H1 (cell line): ENCODE results near the gene RMND5A. TPM values are rescaled to one million over a fixed set of nuclear protein-coding genes. Genes with fewer than 3 reads are reported as not detected.

Source experiments
- CTCF ChIA-PET: fragments of 300-600 bp; sonication (Branson Sonifier 250); formaldehyde crosslinking; loops from one replicate; lab custom pipeline; 2021; ENCODE audit not compliant: partially characterized antibody; lab: Charles Lee
- POLR2A ChIA-PET: fragments of 300-600 bp; sonication (Branson Sonifier 250); formaldehyde crosslinking; loops from one replicate; lab custom pipeline; 2021; ENCODE audit warnings: inconsistent platforms; ENCODE audit not compliant: partially characterized antibody; lab: Charles Lee
- DNase-seq, 2 experiments: peaks; one replicate each; pipeline versions ENCODE4 v3.0.0 to v3.0.0-alpha.2; 2010 to 2022; ENCODE audit warnings: low spot score in 2 of 2, low read depth in 1 of 2, mixed read lengths in 1 of 2
- FAIRE-seq: peaks from 2 replicates; lab custom pipeline; 2011; peaks lifted over from hg19 to GRCh38; lab: Jason Lieb, UNC
- H2AFZ ChIP-seq: 2 replicates; pipeline ENCODE4 v1.8.1; 2012; ENCODE audit warnings: low read length, inconsistent platforms
- H2AK5ac ChIP-seq: 2 replicates; pipeline ENCODE4 v1.6.1; 2013; ENCODE audit warnings: low read depth, low read length
- H2BK120ac ChIP-seq: replicated peaks from 2 replicates; pipeline ENCODE3; 2013; ENCODE audit warnings: low read depth, low read length, inconsistent platforms
- H2BK12ac ChIP-seq: 2 replicates; pipeline ENCODE4 v1.6.1; 2013; ENCODE audit warnings: low read depth, low read length
- H2BK15ac ChIP-seq: 2 replicates; pipeline ENCODE4 v1.6.1; 2013; ENCODE audit warnings: low read length
- H2BK20ac ChIP-seq: 2 replicates; pipeline ENCODE4 v1.6.1; 2013; ENCODE audit warnings: low read length
- H2BK5ac ChIP-seq: 2 replicates; pipeline ENCODE4 v1.6.1; 2013; ENCODE audit warnings: low read depth, low read length
- H3K14ac ChIP-seq: 2 replicates; pipeline ENCODE4 v1.6.1; 2013; ENCODE audit warnings: inconsistent platforms; ENCODE audit not compliant: insufficient read length
- H3K18ac ChIP-seq: 2 replicates; pipeline ENCODE4 v1.6.1; 2013; ENCODE audit warnings: low read length; ENCODE audit errors: extremely low read depth
- H3K23ac ChIP-seq: 2 replicates; pipeline ENCODE4 v1.6.1; 2013; ENCODE audit warnings: inconsistent platforms; ENCODE audit not compliant: insufficient read length
- H3K23me2 ChIP-seq: 2 replicates; pipeline ENCODE4 v1.6.1; 2013; ENCODE audit warnings: low read depth, low read length
- H3K27ac ChIP-seq: 2 replicates; pipeline ENCODE4 v1.6.1; 2011; ENCODE audit warnings: low read depth, low read length, inconsistent platforms
- H3K27me3 ChIP-seq, 4 experiments: replicated peaks in 1 of 4; 1 replicate in 1 of 4; 2 replicates in 3 of 4; pipeline versions ENCODE4 v1.6.1 to v1.8.1; 2011 to 2013; ENCODE audit warnings: low read length in 3 of 4, mild to moderate bottlenecking in 3 of 4, inconsistent platforms in 2 of 4, mixed read lengths in 2 of 4, moderate library complexity in 1 of 4; ENCODE audit not compliant: control insufficient read depth in 3 of 4, insufficient read depth in 3 of 4; ENCODE audit errors: extremely low read depth in 1 of 4
- H3K36me3 ChIP-seq, 4 experiments: 2 replicates each; pipeline versions ENCODE4 v1.6.1 to v1.8.1; 2011 to 2013; ENCODE audit warnings: mild to moderate bottlenecking in 4 of 4, low read length in 3 of 4, moderate library complexity in 2 of 4, control low read depth in 1 of 4, inconsistent platforms in 1 of 4; ENCODE audit not compliant: insufficient read depth in 4 of 4, control insufficient read depth in 2 of 4
- H3K4ac ChIP-seq: replicated peaks from 2 replicates; pipeline ENCODE3; 2013; ENCODE audit warnings: low read length, low read depth, mixed read lengths, inconsistent platforms; ENCODE audit not compliant: insufficient read length
- H3K4me1 ChIP-seq, 4 experiments: replicated peaks in 1 of 4; 1 replicate in 1 of 4; 2 replicates in 3 of 4; pipeline versions ENCODE4 v1.6.1 to v1.8.1; 2011 to 2013; ENCODE audit warnings: low read length in 3 of 4, inconsistent platforms in 2 of 4, mixed read lengths in 1 of 4; ENCODE audit not compliant: insufficient read depth in 4 of 4, control insufficient read depth in 3 of 4
- H3K4me2 ChIP-seq, 2 experiments: 2 replicates each; pipeline versions ENCODE4 v1.6.1 to v1.8.1; 2011 to 2013; ENCODE audit warnings: low read depth in 2 of 2, low read length in 2 of 2, control low read depth in 1 of 2, inconsistent platforms in 1 of 2, mild to moderate bottlenecking in 1 of 2; ENCODE audit not compliant: insufficient read depth in 1 of 2
- H3K4me3 ChIP-seq, 4 experiments: fragments of 200-600, 300-600 bp in 1 of 4; sonication (generic), shearing (Covaris generic), sonication (Bioruptor Twin) in 1 of 4; 2 replicates each; pipeline versions ENCODE4 v1.5.1 to v1.8.1; 2011 to 2016; ENCODE audit warnings: low read length in 4 of 4, low read depth in 3 of 4, control low read depth in 2 of 4, inconsistent platforms in 2 of 4, mild to moderate bottlenecking in 2 of 4, mixed read lengths in 1 of 4, moderate library complexity in 1 of 4; ENCODE audit not compliant: insufficient read depth in 2 of 4; ENCODE audit errors: extremely low read depth in 1 of 4
- H3K56ac ChIP-seq: replicated peaks from 2 replicates; pipeline ENCODE3; 2013; ENCODE audit warnings: low read depth, mild to moderate bottlenecking, mixed read lengths, low read length, inconsistent platforms; ENCODE audit not compliant: insufficient read length
- H3K79me1 ChIP-seq: 2 replicates; pipeline ENCODE4 v1.6.1; 2013; ENCODE audit warnings: low read depth, low read length, control low read depth
- H3K79me2 ChIP-seq, 2 experiments: 2 replicates each; pipeline versions ENCODE4 v1.6.1 to v1.8.1; 2012 to 2013; ENCODE audit warnings: low read length in 2 of 2, mild to moderate bottlenecking in 2 of 2, inconsistent platforms in 1 of 2; ENCODE audit not compliant: insufficient read depth in 2 of 2, control insufficient read depth in 1 of 2
- H3K9ac ChIP-seq, 4 experiments: replicated peaks in 1 of 4; 1 replicate in 1 of 4; 2 replicates in 3 of 4; pipeline versions ENCODE4 v1.6.1 to v1.8.1; 2011 to 2013; ENCODE audit warnings: low read depth in 3 of 4, low read length in 3 of 4, control low read depth in 2 of 4, mild to moderate bottlenecking in 2 of 4, moderate library complexity in 2 of 4, inconsistent platforms in 1 of 4; ENCODE audit errors: extremely low read depth in 1 of 4
- H3K9me3 ChIP-seq, 2 experiments: 2 replicates each; pipeline versions ENCODE4 v1.6.1 to v1.8.1; 2012 to 2013; ENCODE audit warnings: mild to moderate bottlenecking in 2 of 2, moderate library complexity in 2 of 2, control low read depth in 1 of 2, inconsistent platforms in 1 of 2, low read depth in 1 of 2, low read length in 1 of 2, mixed read lengths in 1 of 2; ENCODE audit not compliant: insufficient read depth in 2 of 2
- H4K20me1 ChIP-seq, 2 experiments: replicated peaks in 1 of 2; 2 replicates each; pipeline versions ENCODE3 to v1.8.1; 2011 to 2013; ENCODE audit warnings: inconsistent platforms in 2 of 2, low read length in 2 of 2, mild to moderate bottlenecking in 1 of 2; ENCODE audit not compliant: insufficient read depth in 2 of 2, control insufficient read depth in 1 of 2
- H4K5ac ChIP-seq: 2 replicates; pipeline ENCODE4 v1.6.1; 2013; ENCODE audit warnings: low read length, low read depth, mixed read lengths, inconsistent platforms; ENCODE audit not compliant: insufficient read length
- H4K8ac ChIP-seq: 2 replicates; pipeline ENCODE4 v1.8.0; 2013; ENCODE audit warnings: mild to moderate bottlenecking, moderate library complexity, low read length, inconsistent platforms; ENCODE audit not compliant: insufficient read depth; ENCODE audit errors: extremely low read depth
- H4K91ac ChIP-seq: replicated peaks from 2 replicates; pipeline ENCODE3; 2013; ENCODE audit warnings: low read length, mixed read lengths, inconsistent platforms; ENCODE audit not compliant: insufficient read length
- ASH2L ChIP-seq: fragments of 200-600, 300-600 bp; sonication (generic); IDR thresholded peaks from one replicate; pipeline ENCODE4 v1.7.1; 2017; ENCODE audit warnings: low read length
- EP300 ChIP-seq, 2 experiments: IDR thresholded peaks; 1 replicate in 1 of 2; 2 replicates in 1 of 2; pipeline ENCODE4 v1.6.1; 2011 to 2012; ENCODE audit warnings: low read depth in 2 of 2, low read length in 2 of 2, mild to moderate bottlenecking in 2 of 2, borderline replicate concordance in 1 of 2, inconsistent platforms in 1 of 2, moderate library complexity in 1 of 2
- JUN ChIP-seq: IDR thresholded peaks from 2 replicates; pipeline ENCODE4 v1.6.1; 2011; ENCODE audit warnings: low read depth, mild to moderate bottlenecking, improper control_type of control experiment, low read length
- KDM1A ChIP-seq: fragments of 200-600, 300-600 bp; sonication (generic); IDR thresholded peaks from 2 replicates; pipeline ENCODE4 v1.7.1; 2016; ENCODE audit warnings: mild to moderate bottlenecking, low read length, borderline replicate concordance
- NANOG ChIP-seq: IDR thresholded peaks from 2 replicates; pipeline ENCODE4 v1.6.1; 2011; ENCODE audit warnings: low read length, low read depth, mild to moderate bottlenecking, inconsistent platforms; ENCODE audit not compliant: insufficient read depth, poor library complexity, severe bottlenecking
- POU5F1 ChIP-seq: IDR thresholded peaks from 2 replicates; pipeline ENCODE4 v1.6.1; 2011; ENCODE audit warnings: low read depth, mild to moderate bottlenecking, low read length, moderate library complexity
- RNF2 ChIP-seq: fragments of 200-900, 300-1000 bp; sonication (generic); IDR thresholded peaks from 2 replicates; pipeline ENCODE4 v1.7.1; 2016; ENCODE audit warnings: borderline replicate concordance, low read depth, mild to moderate bottlenecking, antibody characterized with exemption, low read length; ENCODE audit not compliant: poor library complexity, severe bottlenecking; ENCODE audit errors: missing control alignments
- RXRA ChIP-seq: IDR thresholded peaks from 2 replicates; pipeline ENCODE4 v1.6.1; 2011; ENCODE audit warnings: low read depth, mild to moderate bottlenecking, low read length, moderate library complexity; ENCODE audit not compliant: insufficient read depth
- SP2 ChIP-seq: IDR thresholded peaks from 2 replicates; pipeline ENCODE4 v1.6.1; 2012; ENCODE audit warnings: mild to moderate bottlenecking, low read length, inconsistent platforms
- SP4 ChIP-seq: IDR thresholded peaks from 2 replicates; pipeline ENCODE4 v1.6.1; 2012; ENCODE audit warnings: low read length, inconsistent platforms
- TBP ChIP-seq: IDR thresholded peaks from 2 replicates; pipeline ENCODE4 v1.6.1; 2011; ENCODE audit warnings: low read depth, low read length, improper control_type of control experiment
- YY1 ChIP-seq: IDR thresholded peaks from 2 replicates; pipeline ENCODE4 v1.6.1; 2011; ENCODE audit warnings: low read depth, mild to moderate bottlenecking, low read length
- WGBS, 2 experiments: shearing (Covaris generic) in 1 of 2; methylation state at CpG; one replicate each; pipeline versions ENCODE4 v1.1.6 to v1.1.7; 2013 to 2015; ENCODE audit warnings: low lambda C conversion rate in 2 of 2, mixed read lengths in 2 of 2, inconsistent platforms in 1 of 2, low coverage in 1 of 2, missing lambda C conversion rate in 1 of 2; ENCODE audit not compliant: insufficient replicate concordance in 2 of 2, insufficient coverage in 1 of 2, insufficient read length in 1 of 2; ENCODE audit errors: extremely low coverage in 1 of 2, missing lambda C conversion rate in 1 of 2; 5-methylcytosine and 5-hydroxymethylcytosine counted together
- polyA plus RNA-seq, 7 experiments: library from polyadenylated mRNA; depleted of rRNA in 3 of 7; stranded (reverse) in 5 of 7; unstranded in 2 of 7; fragments of >200 nt in 5 of 7; fragments of 200-250 nt in 2 of 7; gene quantifications; 1 replicate in 5 of 7; 2 replicates in 1 of 7; 4 replicates in 1 of 7; pipeline versions ENCODE4 v1.2.1 to v1.2.3, GENCODE V29; 2011 to 2013; ENCODE audit warnings: missing spikeins in 2 of 7, mixed read lengths in 2 of 7
- total RNA-seq: library from RNA; stranded (reverse); fragmentation: NEBNext Ultra II Directional; extraction: Animal tissue kit (Norgen Biotek cat#: 25700); gene quantifications from 2 replicates; pipeline ENCODE4 v1.2.1, GENCODE V29; 2021

RMND5A gene
- total and polyA plus RNA-seq, 2 of the 8 experiments (the other 6 are each of a cell fraction or from before 2014, with no cell fraction given): 21.0 to 66.2 TPM

- Histone ChIP-seq H3K79me2 (no peaks in the 10 kb centered on the region), H2BK15ac (no peak overlapping the region), H3K56ac (no peak overlapping the region), H3K36me3 (peaks cover 0 to 8% (median 0%) of the 10 kb centered on the region in 4 experiments; a peak in 1 of 8 replicates), H2AFZ (no peak overlapping the region), H3K4me2 (no peak overlapping the region), H3K23me2 (peaks cover 6% of the 10 kb centered on the region; the same call in 1 of the 2 replicates), H3K27me3 (peaks cover 22 to 34% (median 30%) of the 10 kb centered on the region in 4 experiments), H2BK20ac (no peak overlapping the region), H3K9ac (no peak overlapping the region), H4K91ac (no peak overlapping the region), H4K20me1 (peaks cover 0 to 7% of the 10 kb centered on the region in 2 experiments), H4K8ac (no peak overlapping the region), H3K27ac (no peak overlapping the region), H2AK5ac (no peak overlapping the region), H2BK5ac (no peak overlapping the region), H3K18ac (no peak overlapping the region), H3K79me1 (no peaks in the 10 kb centered on the region), H3K4me1 (peaks cover 0 to 9% (median 0%) of the 10 kb centered on the region in 4 experiments; a peak in 3 of 7 replicates), H3K4me3 (no peak overlapping the region), H3K9me3 (no peaks in the 10 kb centered on the region; a peak in 1 of 4 replicates), H3K4ac (no peak overlapping the region), H3K14ac (no peak overlapping the region), H2BK120ac (no peak overlapping the region), H4K5ac (no peak overlapping the region), H2BK12ac (no peak overlapping the region), H3K23ac (no peak overlapping the region)
- DNase-seq: no peak
- POLR2A ChIA-PET: interaction anchor here (1.0 kb wide), 1 partner anchor 15 kb away, joined by 3 read pairs; no protein-coding TSS in a partner anchor
- CTCF ChIA-PET: interaction anchor here (0.9 to 1.4 kb wide), 3 partner anchors 11 to 22 kb away, joined by 3 to 4 read pairs (median 3); no protein-coding TSS in a partner anchor
- no peak for FAIRE-seq
- 93% methylated on average over 9 of the region's 9 CpGs; no CpG with 5 or more reads in 1 of the 2 experiments for WGBS, 2 experiments
- TF ChIP-seq RNF2 (no peak), NANOG (no peak), SP2 (no peak), POU5F1 (no peak), ASH2L (no peak), SP4 (no peak), EP300 (IDR thresholded peaks at IDR 0.05; ENCODE audit: borderline replicate concordance in 1 of 2, low read depth in 2 of 2, low read length in 2 of 2) (no peak), YY1 (no peak), KDM1A (no peak), RXRA (no peak), TBP (no peak), JUN (no peak)
These were observed 65.4 kb downstream of the RMND5A start for GRCh38 chr2:86785456-86785855.
